ENCODE measurements around the gene SPON1.
"Not testable (repeated sequence)": the region's sequence is repeated elsewhere in the genome, so short reads cannot be mapped to it uniquely, and the experiment has no call there.

The SPON1 gene

GRCh38 chr11:14124350-14124749, 161.8 kb downstream of the SPON1 start:
- no peaks in the 10 kb centered on the region for H3K4me1 Mint-ChIP-seq
- ATAC-seq, result no peak
- peaks cover 12% of the 10 kb centered on the region for H3K9me3 Mint-ChIP-seq
- H3K36me3 Mint-ChIP-seq, result peaks cover 4% of the 10 kb centered on the region
- H3K4me3 Mint-ChIP-seq, result no peak overlapping the region
- no peaks in the 10 kb centered on the region for H3K27me3 Mint-ChIP-seq
- no peak overlapping the region for H3K27ac Mint-ChIP-seq

- Mint-ChIP-seq H3K27ac (no peak overlapping the region), H3K36me3 (peaks cover 4% of the 10 kb centered on the region), H3K4me1 (no peaks in the 10 kb centered on the region), H3K9me3 (peaks cover 17% of the 10 kb centered on the region), H3K27me3 (no peaks in the 10 kb centered on the region), H3K4me3 (no peak overlapping the region)
- ATAC-seq, result no peak
Measured at GRCh38 chr11:14124886-14125285, 162.4 kb downstream of the SPON1 start.

- H3K4me1 Mint-ChIP-seq, result no peaks in the 10 kb centered on the region
- no peak for ATAC-seq
- H3K4me3 Mint-ChIP-seq, result no peak overlapping the region
- no peaks in the 10 kb centered on the region for H3K27me3 Mint-ChIP-seq
- peaks cover 4% of the 10 kb centered on the region for H3K36me3 Mint-ChIP-seq
- H3K27ac Mint-ChIP-seq, result no peak overlapping the region
- H3K9me3 Mint-ChIP-seq, result peaks cover 18% of the 10 kb centered on the region
Measured at GRCh38 chr11:14125529-14125928, 163.0 kb downstream of the SPON1 start.

- Mint-ChIP-seq H3K4me3 (no peak overlapping the region), H3K27me3 (no peaks in the 10 kb centered on the region), H3K4me1 (no peaks in the 10 kb centered on the region), H3K9me3 (peaks cover 18% of the 10 kb centered on the region), H3K36me3 (peaks cover 4% of the 10 kb centered on the region), H3K27ac (no peak overlapping the region)
- ATAC-seq, result no peak
Measured at GRCh38 chr11:14127679-14128078, 165.2 kb downstream of the SPON1 start.

- Mint-ChIP-seq H3K27ac (no peak overlapping the region), H3K4me1 (no peaks in the 10 kb centered on the region), H3K27me3 (no peaks in the 10 kb centered on the region), H3K9me3 (peaks cover 15% of the 10 kb centered on the region), H3K4me3 (no peak overlapping the region), H3K36me3 (peaks cover 4% of the 10 kb centered on the region)
- ATAC-seq, result no peak
Measured at GRCh38 chr11:14132312-14132711, 169.8 kb downstream of the SPON1 start.

GRCh38 chr11:14133381-14133780, 170.9 kb downstream of the SPON1 start:
- Mint-ChIP-seq H3K27me3 (no peaks in the 10 kb centered on the region), H3K4me1 (no peaks in the 10 kb centered on the region), H3K9me3 (peaks cover 14% of the 10 kb centered on the region), H3K27ac (no peak overlapping the region), H3K36me3 (peaks cover 4% of the 10 kb centered on the region), H3K4me3 (no peak overlapping the region)
- no peak for ATAC-seq

- Mint-ChIP-seq H3K4me3 (no peak overlapping the region), H3K27ac (no peak overlapping the region), H3K36me3 (no peaks in the 10 kb centered on the region), H3K27me3 (no peaks in the 10 kb centered on the region), H3K9me3 (no peaks in the 10 kb centered on the region), H3K4me1 (no peaks in the 10 kb centered on the region)
- ATAC-seq, result no peak
Measured at GRCh38 chr11:14136561-14136960, 174.0 kb downstream of the SPON1 start.

- Mint-ChIP-seq H3K4me1 (no peaks in the 10 kb centered on the region), H3K9me3 (no peaks in the 10 kb centered on the region), H3K27me3 (no peaks in the 10 kb centered on the region), H3K27ac (no peak overlapping the region), H3K36me3 (no peaks in the 10 kb centered on the region), H3K4me3 (no peak overlapping the region)
- ATAC-seq, result no peak
Measured at GRCh38 chr11:14137284-14137683, 174.8 kb downstream of the SPON1 start.

- Mint-ChIP-seq H3K4me3 (no peak overlapping the region), H3K9me3 (no peaks in the 10 kb centered on the region), H3K27ac (no peak overlapping the region), H3K4me1 (no peaks in the 10 kb centered on the region), H3K27me3 (peaks cover 8% of the 10 kb centered on the region), H3K36me3 (no peaks in the 10 kb centered on the region)
- no peak for ATAC-seq
Measured at GRCh38 chr11:14140991-14141390, 178.5 kb downstream of the SPON1 start.

GRCh38 chr11:14141676-14142075, 179.2 kb downstream of the SPON1 start:
- Mint-ChIP-seq H3K4me3 (no peak overlapping the region), H3K27ac (no peak overlapping the region), H3K36me3 (no peaks in the 10 kb centered on the region), H3K27me3 (peaks cover 8% of the 10 kb centered on the region), H3K9me3 (no peaks in the 10 kb centered on the region), H3K4me1 (no peaks in the 10 kb centered on the region)
- ATAC-seq, result no peak

GRCh38 chr11:14144934-14145333, 182.4 kb downstream of the SPON1 start:
- no peak overlapping the region for H3K4me3 Mint-ChIP-seq
- H3K36me3 Mint-ChIP-seq, result no peaks in the 10 kb centered on the region
- H3K27me3 Mint-ChIP-seq, result peaks cover 8% of the 10 kb centered on the region
- no peak overlapping the region for H3K27ac Mint-ChIP-seq
- no peak for ATAC-seq
- H3K4me1 Mint-ChIP-seq, result no peaks in the 10 kb centered on the region
- no peaks in the 10 kb centered on the region for H3K9me3 Mint-ChIP-seq

- H3K4me3 Mint-ChIP-seq, result no peak overlapping the region
- no peaks in the 10 kb centered on the region for H3K4me1 Mint-ChIP-seq
- no peak overlapping the region for H3K27ac Mint-ChIP-seq
- peaks cover 7% of the 10 kb centered on the region for H3K27me3 Mint-ChIP-seq
- peaks cover 6% of the 10 kb centered on the region for H3K9me3 Mint-ChIP-seq
- peak; percentile 24 for ATAC-seq
- no peaks in the 10 kb centered on the region for H3K36me3 Mint-ChIP-seq
Measured at GRCh38 chr11:14148653-14149273, 186.2 kb downstream of the SPON1 start.

- no peak overlapping the region for H3K27ac Mint-ChIP-seq
- H3K9me3 Mint-ChIP-seq, result peaks cover 6% of the 10 kb centered on the region
- ATAC-seq, result no peak
- no peak overlapping the region for H3K4me3 Mint-ChIP-seq
- no peaks in the 10 kb centered on the region for H3K4me1 Mint-ChIP-seq
- no peaks in the 10 kb centered on the region for H3K36me3 Mint-ChIP-seq
- H3K27me3 Mint-ChIP-seq, result no peaks in the 10 kb centered on the region
Measured at GRCh38 chr11:14149683-14150082, 187.2 kb downstream of the SPON1 start.

- no peak overlapping the region for H3K27ac Mint-ChIP-seq
- H3K4me1 Mint-ChIP-seq, result no peaks in the 10 kb centered on the region
- H3K36me3 Mint-ChIP-seq, result no peaks in the 10 kb centered on the region
- peaks cover 12% of the 10 kb centered on the region for H3K9me3 Mint-ChIP-seq
- H3K27me3 Mint-ChIP-seq, result no peaks in the 10 kb centered on the region
- no peak overlapping the region for H3K4me3 Mint-ChIP-seq
- no peak for ATAC-seq
Measured at GRCh38 chr11:14150878-14151277, 188.4 kb downstream of the SPON1 start.

GRCh38 chr11:14154103-14154502, 191.6 kb downstream of the SPON1 start:
- H3K4me1 Mint-ChIP-seq, ATAC-seq, H3K27ac Mint-ChIP-seq, H3K4me3 Mint-ChIP-seq, H3K27me3 Mint-ChIP-seq, H3K36me3 Mint-ChIP-seq: not testable (repeated sequence)
- peaks cover 22% of the 10 kb centered on the region for H3K9me3 Mint-ChIP-seq

GRCh38 chr11:14158393-14158792, 195.9 kb downstream of the SPON1 start:
- no peaks in the 10 kb centered on the region for H3K4me1 Mint-ChIP-seq
- H3K4me3 Mint-ChIP-seq, result no peak overlapping the region
- H3K27me3 Mint-ChIP-seq, result peaks cover 7% of the 10 kb centered on the region
- peaks cover 19% of the 10 kb centered on the region for H3K9me3 Mint-ChIP-seq
- no peak for ATAC-seq
- H3K36me3 Mint-ChIP-seq, result no peaks in the 10 kb centered on the region
- H3K27ac Mint-ChIP-seq, result no peak overlapping the region

GRCh38 chr11:14163576-14163975, 201.1 kb downstream of the SPON1 start:
- no peaks in the 10 kb centered on the region for H3K36me3 Mint-ChIP-seq
- no peak for ATAC-seq
- H3K9me3 Mint-ChIP-seq, result peaks cover 13% of the 10 kb centered on the region
- H3K27ac Mint-ChIP-seq, result no peak overlapping the region
- no peak overlapping the region for H3K4me3 Mint-ChIP-seq
- peaks cover 7% of the 10 kb centered on the region for H3K27me3 Mint-ChIP-seq
- H3K4me1 Mint-ChIP-seq, result no peaks in the 10 kb centered on the region

All from stimulated activated memory B cell treated with anti-CD40 and anti-IgM and Interleukin-4, amounts not matched to agents 10 μg/mL and 1 μg/mL and 100 μg/mL, for 72 hours (primary cell).